Activated T-cell treated with anti-CD3 and anti-CD28 coated beads for 48 hours (primary cell): Measurements from ENCODE around the gene ASMTL.
A peak's percentile ranks its signal among the peaks of the same experiment; 100 is the strongest.
"Not testable (repeated sequence)": the region's sequence is repeated elsewhere in the genome, so short reads cannot be mapped to it uniquely, and the experiment has no call there.

Experiments
- DNase-seq: peaks from one replicate; pipeline ENCODE4 v3.0.0-alpha.2; 2020; ENCODE audit warnings: low read depth

The ASMTL gene

GRCh38 chrX:1452516-1453394 lies at the start of gene ASMTL:
Gene ASMTL, minus strand, starts transcription at chrX:1452909. Its CDS starts 69 bp downstream, at chrX:1452840.
- peak; percentile 100 for DNase-seq

- DNase-seq: no peak
Observed at GRCh38 chrX:1502241-1502640, 49.5 kb upstream of the ASMTL start.

- no peak for DNase-seq
Observed at GRCh38 chrX:1500701-1501624, 48.3 kb upstream of the ASMTL start.

- DNase-seq: no peak
Observed at GRCh38 chrX:1496076-1496475, 43.4 kb upstream of the ASMTL start.

- no peak for DNase-seq
Observed at GRCh38 chrX:1493877-1494510, 41.3 kb upstream of the ASMTL start.

GRCh38 chrX:1493412-1493811 lies 40.7 kb upstream of the ASMTL start:
- no peak for DNase-seq

GRCh38 chrX:1492421-1493012 lies 39.8 kb upstream of the ASMTL start:
- DNase-seq: no peak

GRCh38 chrX:1491851-1492349 lies 39.2 kb upstream of the ASMTL start:
- peak; percentile 67 for DNase-seq

GRCh38 chrX:1491248-1491647 lies 38.5 kb upstream of the ASMTL start:
- not testable (repeated sequence) for DNase-seq

GRCh38 chrX:1490723-1491122 lies 38.0 kb upstream of the ASMTL start:
- not testable (repeated sequence) for DNase-seq

- DNase-seq: not testable (repeated sequence)
Observed at GRCh38 chrX:1489354-1489753, 36.6 kb upstream of the ASMTL start.

GRCh38 chrX:1488745-1489144 lies 36.0 kb upstream of the ASMTL start:
- no peak for DNase-seq

GRCh38 chrX:1488141-1488540 lies 35.4 kb upstream of the ASMTL start:
- no peak for DNase-seq

GRCh38 chrX:1487401-1487800 lies 34.7 kb upstream of the ASMTL start:
- DNase-seq: no peak

- no peak for DNase-seq
Observed at GRCh38 chrX:1486749-1487361, 34.1 kb upstream of the ASMTL start.

- DNase-seq: no peak
Observed at GRCh38 chrX:1486177-1486576, 33.5 kb upstream of the ASMTL start.

GRCh38 chrX:1485033-1485432 lies 32.3 kb upstream of the ASMTL start:
- DNase-seq: no peak

- DNase-seq: no peak
Observed at GRCh38 chrX:1484638-1485019, 31.9 kb upstream of the ASMTL start.

- no peak for DNase-seq
Observed at GRCh38 chrX:1483843-1484637, 31.3 kb upstream of the ASMTL start.

- DNase-seq: not testable (repeated sequence)
Observed at GRCh38 chrX:1482530-1482928, 29.8 kb upstream of the ASMTL start.
